PC-3 (cell line): ENCODE results near the gene TRMT112. TPM values are rescaled to one million over a fixed set of nuclear protein-coding genes. Genes with fewer than 3 reads are reported as not detected.

Experiments
- ATAC-seq: fragments of 200-7000 bp; cut with Tn5 transposase; 2 replicates; pipeline ENCODE4 v1.9.1; 2020; ENCODE audit warnings: mild to moderate bottlenecking, moderate library complexity
- BruUV-seq: library from RNA; stranded (reverse); fragments of 400-500 nt; replicated peaks from 2 replicates; lab custom pipeline; 2021; lab: Mats Ljungman, UMichigan
- CTCF ChIA-PET: fragments of 300-600 bp; sonication (Branson Sonifier 250); formaldehyde crosslinking; loops from one replicate; lab custom pipeline; 2022; ENCODE audit warnings: antibody characterized with exemption; lab: Charles Lee
- POLR2A ChIA-PET: fragments of 300-600 bp; sonication (Branson Sonifier 250); formaldehyde crosslinking; loops from one replicate; lab custom pipeline; 2022; ENCODE audit warnings: antibody characterized with exemption; ENCODE audit not compliant: unreplicated experiment; lab: Charles Lee
- DNase-seq: peaks from one replicate; pipeline ENCODE4 v3.0.0-alpha.2; 2015
- H2AFZ ChIP-seq: fragments of 300-600 bp; sonication (generic); 2 replicates; pipeline ENCODE4 v1.6.0; 2016; ENCODE audit warnings: antibody characterized with exemption, low read length
- H3F3A ChIP-seq: fragments of 300-600 bp; sonication (generic); one replicate; pipeline ENCODE4 v1.6.0; 2017; ENCODE audit warnings: antibody characterized with exemption, low read length, control low read depth, mild to moderate bottlenecking; ENCODE audit not compliant: unreplicated experiment
- H3K27ac ChIP-seq: fragments of 300-600 bp; sonication (generic); 2 replicates; pipeline ENCODE4 v1.5.1; 2016; ENCODE audit warnings: mild to moderate bottlenecking, low read length
- H3K27me3 ChIP-seq: fragments of 300-600 bp; sonication (generic); 2 replicates; pipeline ENCODE4 v1.6.1; 2016; ENCODE audit warnings: low read length, mixed read lengths
- H3K36me3 ChIP-seq: fragments of 300-600 bp; sonication (generic); 2 replicates; pipeline ENCODE4 v1.6.1; 2016; ENCODE audit warnings: low read depth, mixed run types, low read length, mixed read lengths
- H3K4me1 ChIP-seq: fragments of 300-600 bp; sonication (generic); 2 replicates; pipeline ENCODE4 v1.5.1; 2016; ENCODE audit warnings: low read length; ENCODE audit not compliant: insufficient read depth
- H3K4me2 ChIP-seq: fragments of 300-600 bp; sonication (generic); 2 replicates; pipeline ENCODE4 v1.6.0; 2016; ENCODE audit warnings: low read length
- H3K4me3 ChIP-seq: fragments of 300-600 bp; sonication (generic); 2 replicates; pipeline ENCODE4 v1.5.1; 2016; ENCODE audit warnings: mild to moderate bottlenecking, low read length, mixed read lengths
- H3K79me2 ChIP-seq: fragments of 300-600 bp; sonication (generic); 2 replicates; pipeline ENCODE4 v1.6.1; 2017; ENCODE audit warnings: low read length, mixed read lengths
- H3K9ac ChIP-seq: fragments of 300-600 bp; sonication (generic); 2 replicates; pipeline ENCODE4 v1.6.0; 2016; ENCODE audit warnings: mild to moderate bottlenecking, low read length
- H3K9me2 ChIP-seq: fragments of 300-600 bp; sonication (generic); replicated peaks from 2 replicates; pipeline ENCODE4 v1.6.1; 2016; ENCODE audit warnings: mixed run types, low read length, mixed read lengths
- H3K9me3 ChIP-seq: fragments of 300-600 bp; sonication (generic); 2 replicates; pipeline ENCODE4 v1.6.1; 2016; ENCODE audit warnings: low read length, mixed read lengths
- H4K20me1 ChIP-seq: fragments of 300-600 bp; sonication (generic); 2 replicates; pipeline ENCODE4 v1.6.1; 2016; ENCODE audit warnings: low read length, mixed read lengths
- EZH2 ChIP-seq: fragments of 300-600 bp; sonication (generic); IDR thresholded peaks from one replicate; pipeline ENCODE4 v1.6.1; 2017; ENCODE audit warnings: antibody characterized with exemption, mild to moderate bottlenecking, low read length; ENCODE audit not compliant: unreplicated experiment
- EZH2phosphoT487 ChIP-seq: fragments of 300-600 bp; sonication (generic); IDR thresholded peaks from 2 replicates; pipeline ENCODE4 v1.6.1; 2018; ENCODE audit warnings: mild to moderate bottlenecking, antibody characterized with exemption, low read length, borderline replicate concordance
- intact Hi-C: fragments of 100-400 bp; cut with micrococcal nuclease; formaldehyde crosslinking; loops from 2 replicates; pipeline ENCODE4 v1.9.0; 2023
- total RNA-seq: library from RNA; depleted of rRNA; stranded (reverse); fragments of >200 nt; gene quantifications from 2 replicates; pipeline ENCODE4 v1.2.3, GENCODE V29; 2014
- TF ChIP-seq, protein P1 (sequence below): fragments of 300-600 bp; sonication (generic); conservative IDR thresholded peaks from 2 replicates; pipeline ENCODE4 v1.5.1; 2017; ENCODE audit warnings: antibody characterized with exemption, low read depth, mild to moderate bottlenecking, low read length

TRMT112 gene
- total RNA-seq, 1 experiment from 2014 or later, result 812 TPM

DNA sequence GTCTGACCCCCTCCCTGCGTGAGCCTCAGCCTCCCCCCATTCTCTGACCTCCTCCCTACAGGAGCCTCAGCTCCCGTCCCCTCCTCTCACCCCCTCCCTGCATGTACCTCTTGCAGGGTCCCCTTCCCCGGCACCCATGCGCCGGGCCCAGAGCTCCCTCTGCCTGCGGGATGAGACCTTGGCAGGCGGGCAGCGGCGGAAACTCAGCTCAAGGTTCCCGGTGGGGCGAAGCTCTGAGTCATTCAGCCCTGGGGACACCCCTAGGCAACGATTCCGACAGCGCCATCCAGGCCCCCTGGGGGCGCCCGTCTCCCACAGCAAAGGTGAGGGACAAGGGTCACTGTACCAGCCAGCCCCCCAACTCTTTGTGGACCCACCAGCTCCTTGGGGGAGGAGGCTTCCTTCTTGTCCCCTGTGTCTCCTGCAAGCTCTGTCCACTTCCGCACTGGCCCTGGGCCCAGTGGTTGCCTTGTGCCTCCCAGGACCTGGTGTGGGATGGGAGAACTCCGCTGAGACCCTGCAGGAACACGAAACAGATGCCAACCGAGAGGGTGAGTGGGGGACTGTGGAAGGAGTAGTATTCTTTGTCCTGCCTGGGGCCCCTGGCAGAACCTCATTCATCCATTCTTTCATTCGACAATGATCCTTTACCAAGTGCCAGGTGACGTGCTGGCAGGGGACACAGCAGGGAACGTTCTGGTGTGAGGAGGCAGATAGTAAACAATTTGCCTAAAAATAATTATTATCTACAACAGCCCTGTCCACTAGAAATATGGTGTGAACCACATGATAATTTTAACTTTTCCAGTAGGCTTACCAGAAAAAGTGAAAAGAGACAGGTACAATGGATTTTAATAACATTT, 38.0 kb upstream of the TRMT112 start:
- peaks cover 16% of the 10 kb centered on the region for H3K79me2 ChIP-seq
- ChIA-PET POLR2A (interaction anchor here (0.8 to 1.3 kb wide), 3 partner anchors 13 to 50 kb away, joined by 4 to 20 read pairs (median 14); partner anchors contain the start of genes ESRRA, PRDX5 and TRMT112), CTCF (interaction anchor here (0.5 to 4.5 kb wide), 33 partner anchors 9 to 1559 kb away, joined by 3 to 106 read pairs (median 4); partner anchors contain the start of genes CCDC88B, ESRRA, PLCB3 and PRDX5)
- peak overlapping the region; percentile 58 for H3K4me3 ChIP-seq
- H3K4me2 ChIP-seq, result peak overlapping the region; percentile 80
- H3K27me3 ChIP-seq, result no peaks in the 10 kb centered on the region
- DNase-seq, result peak; percentile 94
- peak; percentile 54 for ATAC-seq
- H2AFZ ChIP-seq, result peak overlapping the region; percentile 90
- no peaks in the 10 kb centered on the region for H3F3A ChIP-seq
- no peaks in the 10 kb centered on the region for H4K20me1 ChIP-seq
- peak overlapping the region; percentile 46 for H3K9ac ChIP-seq
- TF ChIP-seq EZH2 (no peak), EZH2phosphoT487 (no peak)
- TF ChIP-seq, protein P1, sequence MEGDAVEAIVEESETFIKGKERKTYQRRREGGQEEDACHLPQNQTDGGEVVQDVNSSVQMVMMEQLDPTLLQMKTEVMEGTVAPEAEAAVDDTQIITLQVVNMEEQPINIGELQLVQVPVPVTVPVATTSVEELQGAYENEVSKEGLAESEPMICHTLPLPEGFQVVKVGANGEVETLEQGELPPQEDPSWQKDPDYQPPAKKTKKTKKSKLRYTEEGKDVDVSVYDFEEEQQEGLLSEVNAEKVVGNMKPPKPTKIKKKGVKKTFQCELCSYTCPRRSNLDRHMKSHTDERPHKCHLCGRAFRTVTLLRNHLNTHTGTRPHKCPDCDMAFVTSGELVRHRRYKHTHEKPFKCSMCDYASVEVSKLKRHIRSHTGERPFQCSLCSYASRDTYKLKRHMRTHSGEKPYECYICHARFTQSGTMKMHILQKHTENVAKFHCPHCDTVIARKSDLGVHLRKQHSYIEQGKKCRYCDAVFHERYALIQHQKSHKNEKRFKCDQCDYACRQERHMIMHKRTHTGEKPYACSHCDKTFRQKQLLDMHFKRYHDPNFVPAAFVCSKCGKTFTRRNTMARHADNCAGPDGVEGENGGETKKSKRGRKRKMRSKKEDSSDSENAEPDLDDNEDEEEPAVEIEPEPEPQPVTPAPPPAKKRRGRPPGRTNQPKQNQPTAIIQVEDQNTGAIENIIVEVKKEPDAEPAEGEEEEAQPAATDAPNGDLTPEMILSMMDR, result peak; percentile 98
- peak overlapping the region; percentile 40 for H3K27ac ChIP-seq
- BruUV-seq, result no TSS peak
- H3K36me3 ChIP-seq, result no peaks in the 10 kb centered on the region
- no peaks in the 10 kb centered on the region for H3K9me3 ChIP-seq
- H3K4me1 ChIP-seq, result peaks cover 30% of the 10 kb centered on the region
- H3K9me2 ChIP-seq, result no peaks in the 10 kb centered on the region
- intact Hi-C loops, result loop anchor here (1.0 to 5.0 kb wide), 4 partner anchors 37 to 297 kb away; partner anchors contain the start of genes ESRRA and PRDX5

DNA sequence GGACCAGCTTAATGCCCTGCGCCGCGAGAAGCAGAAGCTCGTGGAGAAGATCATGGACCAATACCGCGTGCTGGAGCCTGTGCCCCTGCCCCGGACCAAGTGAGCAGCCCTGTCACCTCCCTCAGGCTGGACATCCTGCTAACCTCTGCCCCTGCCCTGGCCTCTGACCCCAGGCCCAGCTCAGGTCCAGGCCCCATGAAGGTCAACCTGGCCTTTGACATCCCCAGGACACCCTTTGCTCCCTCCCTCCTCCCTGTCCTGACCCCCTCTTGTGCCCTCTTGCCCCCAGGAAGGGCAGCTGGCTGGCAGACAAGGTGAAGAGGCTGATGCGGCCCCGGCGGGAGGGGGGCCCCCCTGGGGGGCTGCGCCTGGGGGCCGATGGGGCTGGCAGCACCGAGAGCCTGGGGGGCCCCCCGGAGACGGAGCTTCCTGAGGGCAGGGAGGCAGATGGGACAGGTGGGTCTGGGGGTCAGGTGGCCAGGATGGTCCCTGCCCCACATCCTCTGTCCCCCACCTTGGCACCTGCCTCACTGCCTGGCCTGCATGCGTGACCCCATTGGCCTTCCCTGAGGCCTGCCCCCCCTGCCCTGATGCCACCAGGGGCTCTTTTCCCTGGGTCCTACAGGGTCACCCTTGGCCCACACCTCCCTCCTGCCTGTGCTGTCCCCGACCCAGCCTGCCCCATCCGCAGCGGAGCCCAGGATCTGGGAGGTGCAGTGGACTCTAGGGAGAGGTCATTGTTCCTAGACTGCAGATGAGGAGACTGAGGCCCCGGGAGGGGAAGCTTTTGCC, 36.6 kb upstream of the TRMT112 start:
- BruUV-seq, result no TSS peak
- Histone ChIP-seq H3K4me1 (peaks cover 22% of the 10 kb centered on the region), H3K27ac (no peak overlapping the region), H2AFZ (no peak overlapping the region), H3K9me3 (no peaks in the 10 kb centered on the region), H3K4me3 (no peak overlapping the region), H4K20me1 (no peaks in the 10 kb centered on the region), H3K9ac (no peak overlapping the region), H3K79me2 (peaks cover 4% of the 10 kb centered on the region; the same call in 1 of the 2 replicates), H3K4me2 (no peak overlapping the region), H3K36me3 (no peaks in the 10 kb centered on the region), H3K27me3 (no peaks in the 10 kb centered on the region), H3F3A (no peaks in the 10 kb centered on the region), H3K9me2 (no peaks in the 10 kb centered on the region)
- no peak for TF ChIP-seq EZH2phosphoT487
- no peak for TF ChIP-seq EZH2
- TF ChIP-seq, protein P1, result no peak
- CTCF ChIA-PET, result interaction anchor here (0.6 to 4.5 kb wide), 7 partner anchors 8 to 425 kb away, joined by 3 to 106 read pairs (median 5); partner anchors contain the start of genes PRDX5, SF1 and TRMT112
- POLR2A ChIA-PET, result interaction anchor here (1.3 kb wide), 1 partner anchor 11 kb away, joined by 4 read pairs; no protein-coding TSS in a partner anchor
- intact Hi-C loops, result no loop called here
- ATAC-seq (no peak), DNase-seq (no peak)
